MCF 10A (cell line): Measurements from ENCODE around the gene FAM162A. TPM values are rescaled to one million over a fixed set of nuclear protein-coding genes. Genes with fewer than 3 reads are reported as not detected.

Source experiments
- BruUV-seq: library from RNA; stranded (reverse); fragments of 400-500 nt; replicated peaks from 2 replicates; lab custom pipeline; 2021; lab: Mats Ljungman, UMichigan
- CTCF ChIA-PET: fragments of 300-600 bp; sonication (Branson Sonifier 250); formaldehyde crosslinking; extraction: SDS; loops from one replicate; lab custom pipeline; 2021; ENCODE audit warnings: antibody characterized with exemption, inconsistent platforms; lab: Yijun Ruan, JAX
- POLR2A ChIA-PET: fragments of 300-600, 350-650 bp; sonication (Branson Sonifier 250); formaldehyde crosslinking; extraction: SDS; loops from one replicate; lab custom pipeline; 2020; ENCODE audit warnings: antibody characterized with exemption, inconsistent platforms; lab: Yijun Ruan, JAX
- DNase-seq: peaks from one replicate; pipeline ENCODE4 v3.0.0-alpha.2; 2018; ENCODE audit not compliant: unreplicated experiment
- H3K27ac Mint-ChIP-seq: one replicate; pipeline ENCODE4 v1.8.0; 2022; ENCODE audit warnings: mild to moderate bottlenecking, low read depth, mixed read lengths; ENCODE audit not compliant: unreplicated experiment
- H3K27me3 Mint-ChIP-seq: one replicate; pipeline ENCODE4 v1.8.0; 2022; ENCODE audit warnings: mixed read lengths; ENCODE audit not compliant: insufficient read depth, unreplicated experiment
- H3K36me3 Mint-ChIP-seq: one replicate; pipeline ENCODE4 v1.8.0; 2022; ENCODE audit warnings: mild to moderate bottlenecking, moderate library complexity, mixed read lengths; ENCODE audit not compliant: insufficient read depth, unreplicated experiment
- H3K4me1 Mint-ChIP-seq: one replicate; pipeline ENCODE4 v1.8.0; 2022; ENCODE audit warnings: mixed read lengths; ENCODE audit not compliant: insufficient read depth, unreplicated experiment
- H3K4me3 Mint-ChIP-seq: one replicate; pipeline ENCODE4 v1.8.0; 2022; ENCODE audit warnings: mild to moderate bottlenecking, moderate library complexity, mixed read lengths; ENCODE audit not compliant: unreplicated experiment
- H3K9me3 Mint-ChIP-seq: one replicate; pipeline ENCODE4 v1.8.0; 2022; ENCODE audit warnings: mixed read lengths; ENCODE audit not compliant: unreplicated experiment
- CTCF ChIP-seq: fragments of 200-600 bp; IDR thresholded peaks from one replicate; pipeline ENCODE4 v1.8.0; 2022; ENCODE audit warnings: antibody characterized with exemption, mild to moderate bottlenecking; ENCODE audit not compliant: unreplicated experiment
- intact Hi-C: fragments of 100-400 bp; cut with micrococcal nuclease; formaldehyde crosslinking; loops from 2 replicates; pipeline ENCODE4 v1.14.1; 2022
- total RNA-seq: library from RNA; stranded (reverse); gene quantifications from 2 replicates; pipeline ENCODE4 v1.2.3, GENCODE V29; 2022

The FAM162A gene
- total RNA-seq, 1 experiment from 2014 or later = 59.1 TPM

- intact Hi-C loops = loop anchor here (5.0 kb wide), 1 partner anchor 172 kb away; the partner anchor contains the start of genes DTX3L and PARP9
- ChIA-PET POLR2A (interaction anchor here (1.1 to 6.4 kb wide), 2 partner anchors 18 to 26 kb away, joined by 3 to 68 read pairs; partner anchors contain the start of gene WDR5B), CTCF (interaction anchor here (0.5 to 3.2 kb wide), 7 partner anchors 9 to 290 kb away, joined by 3 to 13 read pairs (median 5); no protein-coding TSS in a partner anchor)
- no peaks in the 10 kb centered on the region for H3K36me3 Mint-ChIP-seq
- H3K9me3 Mint-ChIP-seq = no peaks in the 10 kb centered on the region
- H3K27me3 Mint-ChIP-seq = no peaks in the 10 kb centered on the region
- no peak overlapping the region for H3K4me3 Mint-ChIP-seq
- peaks cover 24% of the 10 kb centered on the region for H3K4me1 Mint-ChIP-seq
- no peak overlapping the region for H3K27ac Mint-ChIP-seq
- DNase-seq = no peak
- no peak for TF ChIP-seq CTCF
- BruUV-seq = no TSS peak
These were observed 5.9 kb downstream of the FAM162A start for GRCh38 chr3:122389892-122390291.

- H3K4me1 Mint-ChIP-seq = peaks cover 27% of the 10 kb centered on the region
- intact Hi-C loops = loop anchor here (5.0 kb wide), 1 partner anchor 172 kb away; the partner anchor contains the start of genes DTX3L and PARP9
- H3K27ac Mint-ChIP-seq = no peak overlapping the region
- BruUV-seq = no TSS peak
- no peak for TF ChIP-seq CTCF
- POLR2A ChIA-PET = interaction anchor here (1.1 to 6.4 kb wide), 3 partner anchors 7 to 25 kb away, joined by 3 to 68 read pairs (median 58); partner anchors contain the start of genes FAM162A, MIX23 and WDR5B
- DNase-seq = no peak
- no peak overlapping the region for H3K4me3 Mint-ChIP-seq
- no peaks in the 10 kb centered on the region for H3K36me3 Mint-ChIP-seq
- H3K9me3 Mint-ChIP-seq = no peaks in the 10 kb centered on the region
- CTCF ChIA-PET = interaction anchor here (0.5 to 3.2 kb wide), 8 partner anchors 13 to 1897 kb away, joined by 3 to 13 read pairs (median 4); no protein-coding TSS in a partner anchor
- H3K27me3 Mint-ChIP-seq = no peaks in the 10 kb centered on the region
These were observed 6.7 kb downstream of the FAM162A start for GRCh38 chr3:122390665-122391064.

- ChIA-PET CTCF (interaction anchor here (0.6 to 1.3 kb wide), 4 partner anchors 12 to 332 kb away, joined by 3 to 4 read pairs (median 4); no protein-coding TSS in a partner anchor), POLR2A (interaction anchor here (1.5 to 6.4 kb wide), 3 partner anchors 8 to 43 kb away, joined by 4 to 68 read pairs (median 58); partner anchors contain the start of genes FAM162A, MIX23 and WDR5B)
- DNase-seq = no peak
- H3K27ac Mint-ChIP-seq = no peak overlapping the region
- no peaks in the 10 kb centered on the region for H3K36me3 Mint-ChIP-seq
- no TSS peak for BruUV-seq
- no peaks in the 10 kb centered on the region for H3K9me3 Mint-ChIP-seq
- intact Hi-C loops = loop anchor here (5.0 kb wide), 1 partner anchor 170 kb away; the partner anchor contains the start of genes DTX3L and PARP9
- H3K4me1 Mint-ChIP-seq = peaks cover 27% of the 10 kb centered on the region
- no peak for TF ChIP-seq CTCF
- no peaks in the 10 kb centered on the region for H3K27me3 Mint-ChIP-seq
- H3K4me3 Mint-ChIP-seq = no peak overlapping the region
These were observed 7.9 kb downstream of the FAM162A start for GRCh38 chr3:122391681-122392446.
